ENCODE data around the gene ZNF57. TPM values are rescaled to one million over a fixed set of nuclear protein-coding genes. Genes with fewer than 3 reads are reported as not detected.
A peak's percentile ranks its signal among the peaks of the same experiment; 100 is the strongest.

ZNF57 gene
- total and polyA plus RNA-seq, 9 of the 15 experiments (the other 6 are each of a cell fraction or from before 2014, with no cell fraction given) = 3.9 to 13.5 (median 7.8) TPM

GRCh38 chr19:2950286-2951124, 49.8 kb downstream of the ZNF57 start (continued):
- peak; percentile 31; a peak in 2 of 4 replicates for TF ChIP-seq SIN3A (IDR thresholded peaks at IDR 0.05; ENCODE audit: borderline replicate concordance in 2 of 2, control insufficient read depth in 1 of 2, low read depth in 2 of 2, low read length in 2 of 2)
- 0 out of 2 replicates have a peak, but pooled peaks have one; percentile 6 for TF ChIP-seq ZBED1 (IDR thresholded peaks at IDR 0.05)
- peak; percentile 40 for TF ChIP-seq ATF7 (IDR thresholded peaks at IDR 0.05)
- peak; percentile 91 for TF ChIP-seq SP1 (CRISPR knock-in tag; IDR thresholded peaks at IDR 0.05)
- TF ChIP-seq ZNF140 (CRISPR knock-in tag; IDR thresholded peaks at IDR 0.05) = no peak
- TF ChIP-seq CBX8 (IDR thresholded peaks at IDR 0.05; ENCODE audit: borderline replicate concordance, extremely low read depth, low read depth, low read length, poor library complexity, severe bottlenecking) = no peak
- TF ChIP-seq NCOA6 (IDR thresholded peaks at IDR 0.05) = 0 out of 2 replicates have a peak, but pooled peaks have one; percentile 3
- no peak; the same call in 1 of the 2 replicates for TF ChIP-seq HMG20B (CRISPR knock-in tag; IDR thresholded peaks at IDR 0.05)
- TF ChIP-seq RUNX1 (IDR thresholded peaks at IDR 0.05; ENCODE audit: low read depth) = no peak
- no peak for TF ChIP-seq SNIP1 (IDR thresholded peaks at IDR 0.05; ENCODE audit: low read depth)
- no peak for TF ChIP-seq GTF2A2 (tag; IDR thresholded peaks at IDR 0.05)
- peak; percentile 62 for TF ChIP-seq PML (IDR thresholded peaks at IDR 0.05; ENCODE audit: low read length)
- no peak for TF ChIP-seq CHAMP1 (IDR thresholded peaks at IDR 0.05)
- 0 out of 4 replicates have a peak, but pooled peaks of 1 of the 2 experiments have one; percentile 4 for TF ChIP-seq RAD21 (CRISPR knock-in tag; conservative IDR thresholded peaks at IDR 0.05 in 1 of 2, IDR thresholded peaks at IDR 0.05 in 1 of 2)
- TF ChIP-seq ZNF444 (CRISPR knock-in tag; IDR thresholded peaks at IDR 0.05) = no peak
- no peak for TF ChIP-seq FOXM1 (IDR thresholded peaks at IDR 0.05; ENCODE audit: low read depth)
- no peak for TF ChIP-seq FOXM1 (CRISPR knock-in tag; IDR thresholded peaks at IDR 0.05; ENCODE audit: low read depth)
- peak; percentile 85 for TF ChIP-seq PHF8 (IDR thresholded peaks at IDR 0.05; ENCODE audit: borderline replicate concordance, low read length)
- no peak; the same call in 1 of the 2 replicates for TF ChIP-seq DMBX1 (CRISPR knock-in tag; IDR thresholded peaks at IDR 0.05; ENCODE audit: borderline replicate concordance)
- 0 out of 2 replicates have a peak, but pooled peaks have one; percentile 14 for TF ChIP-seq RAD51 (IDR thresholded peaks at IDR 0.05; ENCODE audit: borderline replicate concordance, low read depth)
- TF ChIP-seq ZNF764 (CRISPR knock-in tag; IDR thresholded peaks at IDR 0.05; ENCODE audit: low read depth) = no peak
- TF ChIP-seq THAP7 (CRISPR knock-in tag; IDR thresholded peaks at IDR 0.05) = peak; percentile 67; the same call in 1 of the 2 replicates
- peak; percentile 83; the same call in 1 of the 2 replicates for TF ChIP-seq NBN (IDR thresholded peaks at IDR 0.05; ENCODE audit: low read depth)
- no peak for TF ChIP-seq NFE2L1 (tag; IDR thresholded peaks at IDR 0.05; ENCODE audit: borderline replicate concordance, low read depth)

All from K562 (cell line).